ENCODE measurements around the gene AADACL4. TPM values are rescaled to one million over a fixed set of nuclear protein-coding genes. Genes with fewer than 3 reads are reported as not detected.
A peak's percentile ranks its signal among the peaks of the same experiment; 100 is the strongest.

AADACL4 gene
- total RNA-seq, 5 donors from 2014 or later (not counting 1 experiment from before 2014, with no cell fraction given): not detected

DNA sequence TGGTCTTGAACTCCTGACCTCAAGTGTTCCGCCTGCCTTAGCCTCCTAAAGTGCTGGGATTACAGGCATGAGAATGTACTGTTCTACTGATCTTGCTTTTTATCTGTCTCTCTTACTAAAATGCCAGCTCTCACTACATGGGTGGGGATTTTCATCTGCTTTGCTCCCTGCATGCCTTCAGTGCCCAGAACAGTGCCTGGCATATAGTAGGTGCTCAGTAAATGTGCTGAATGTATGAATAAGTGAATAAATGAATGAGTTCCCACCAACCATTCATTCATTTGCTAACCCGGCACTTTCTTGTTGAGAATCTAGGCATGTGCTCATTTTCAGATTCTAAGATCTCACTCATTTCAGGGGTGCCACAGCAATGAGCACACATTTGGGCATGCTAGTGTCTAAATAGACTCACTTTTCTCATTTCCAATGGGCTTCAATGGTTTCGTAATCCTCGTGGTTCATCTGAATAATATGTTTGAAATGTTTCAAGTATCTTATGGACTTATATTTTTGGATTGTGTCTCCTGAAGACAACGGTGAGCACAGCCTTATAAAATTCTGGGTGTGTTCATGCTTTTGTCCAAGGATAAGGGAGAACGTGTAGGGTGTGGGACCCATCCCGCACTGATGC, 33.5 kb upstream of the AADACL4 start:
- peaks cover 60% of the 10 kb centered on the region for H3K36me3 Mint-ChIP-seq
- H3K27ac Mint-ChIP-seq: peak overlapping the region; percentile 46 to 60
- DNase-seq: no peak
- Histone ChIP-seq H3K4me3 (ENCODE audit: control insufficient read depth in 1 of 2, extremely low read depth in 1 of 2, low read length in 1 of 2) (no peak overlapping the region), H3K36me3 (ENCODE audit: control insufficient read depth in 2 of 2, extremely low read depth in 1 of 2, insufficient read depth in 1 of 2, low read length in 1 of 2) (peaks cover 0 to 10% of the 10 kb centered on the region in 2 donors), H3K27me3 (replicated peaks in 1 of 2; ENCODE audit: control insufficient read depth in 2 of 2, extremely low read depth in 1 of 2, insufficient read depth in 2 of 2, low read length in 1 of 2) (no peaks in the 10 kb centered on the region), H3K9me3 (no peaks in the 10 kb centered on the region), H3K27ac (ENCODE audit: low read length) (peak overlapping the region; percentile 0), H3K4me1 (ENCODE audit: control insufficient read depth in 1 of 2, extremely low read depth in 1 of 2, insufficient read depth in 2 of 2, low read length in 2 of 2) (peaks cover 6 to 15% of the 10 kb centered on the region in 2 experiments)
- H3K4me1 Mint-ChIP-seq: peaks cover 65 to 82% (median 78%) of the 10 kb centered on the region in 3 donors
- POLR2A ChIA-PET: no interaction called here
- CTCF ChIA-PET: no interaction called here
- peak overlapping the region in 1 of 3 donors; percentile 6 for H3K4me3 Mint-ChIP-seq
- no peak for ATAC-seq (replicated peaks in 1 of 4)
- no peaks in the 10 kb centered on the region for H3K27me3 Mint-ChIP-seq
- peaks cover 0 to 3% (median 2%) of the 10 kb centered on the region in 3 donors for H3K9me3 Mint-ChIP-seq
- 95% methylated on average over 2 of the region's 7 CpGs for WGBS (ENCODE audit: insufficient coverage)

- no peak overlapping the region for H3K4me3 ChIP-seq (ENCODE audit: control insufficient read depth in 1 of 2, extremely low read depth in 1 of 2, low read length in 1 of 2)
- no peaks in the 10 kb centered on the region for H3K9me3 ChIP-seq
- Mint-ChIP-seq H3K27ac (peak overlapping the region; percentile 46 to 60), H3K9me3 (peaks cover 0 to 3% (median 2%) of the 10 kb centered on the region in 3 donors), H3K4me3 (peak overlapping the region in 1 of 3 donors; percentile 6), H3K4me1 (peaks cover 71 to 84% (median 80%) of the 10 kb centered on the region in 3 donors), H3K27me3 (no peaks in the 10 kb centered on the region), H3K36me3 (peaks cover 57% of the 10 kb centered on the region)
- 93% methylated on average over 4 of the region's 7 CpGs for WGBS (ENCODE audit: insufficient coverage)
- CTCF ChIA-PET: no interaction called here
- DNase-seq (no peak), ATAC-seq (replicated peaks in 1 of 4) (peak in 1 of 4 experiments; percentile 9)
- POLR2A ChIA-PET: no interaction called here
- peaks cover 6 to 20% of the 10 kb centered on the region in 2 experiments for H3K4me1 ChIP-seq (ENCODE audit: control insufficient read depth in 1 of 2, extremely low read depth in 1 of 2, insufficient read depth in 2 of 2, low read length in 2 of 2)
- H3K27me3 ChIP-seq (replicated peaks in 1 of 2; ENCODE audit: control insufficient read depth in 2 of 2, extremely low read depth in 1 of 2, insufficient read depth in 2 of 2, low read length in 1 of 2): peaks cover 0 to 3% of the 10 kb centered on the region in 2 experiments
- H3K36me3 ChIP-seq (ENCODE audit: control insufficient read depth in 2 of 2, extremely low read depth in 1 of 2, insufficient read depth in 1 of 2, low read length in 1 of 2): peaks cover 0 to 10% of the 10 kb centered on the region in 2 donors
- H3K27ac ChIP-seq (ENCODE audit: low read length): no peak overlapping the region
Observed at GRCh38 chr1:12610941-12611340, 32.9 kb upstream of the AADACL4 start.

GRCh38 chr1:12613180-12613579, 30.7 kb upstream of the AADACL4 start:
- Mint-ChIP-seq H3K9me3 (no peaks in the 10 kb centered on the region), H3K27ac (peak overlapping the region; percentile 76 to 91), H3K27me3 (peaks cover 0 to 2% of the 10 kb centered on the region in 2 donors), H3K36me3 (peaks cover 42% of the 10 kb centered on the region), H3K4me3 (peak overlapping the region; percentile 11 to 99 (median 28)), H3K4me1 (peaks cover 71 to 78% (median 72%) of the 10 kb centered on the region in 3 donors)
- H3K27me3 ChIP-seq (replicated peaks in 1 of 2; ENCODE audit: control insufficient read depth in 2 of 2, extremely low read depth in 1 of 2, insufficient read depth in 2 of 2, low read length in 1 of 2): peaks cover 0 to 15% of the 10 kb centered on the region in 2 experiments
- POLR2A ChIA-PET: interaction anchor here in 1 of 2 donors (0.7 kb wide), 1 partner anchor 294 kb away, joined by 3 read pairs; no protein-coding TSS in a partner anchor
- no peak overlapping the region for H3K27ac ChIP-seq (ENCODE audit: low read length)
- 88% methylated on average over 4 of the region's 4 CpGs for WGBS (ENCODE audit: insufficient coverage)
- H3K36me3 ChIP-seq (ENCODE audit: control insufficient read depth in 2 of 2, extremely low read depth in 1 of 2, insufficient read depth in 1 of 2, low read length in 1 of 2): peaks cover 0 to 10% of the 10 kb centered on the region in 2 donors
- H3K9me3 ChIP-seq: no peaks in the 10 kb centered on the region
- CTCF ChIA-PET: no interaction called here
- DNase-seq (no peak), ATAC-seq (replicated peaks in 1 of 4) (no peak)
- H3K4me3 ChIP-seq (ENCODE audit: control insufficient read depth in 1 of 2, extremely low read depth in 1 of 2, low read length in 1 of 2): no peak overlapping the region
- H3K4me1 ChIP-seq (ENCODE audit: control insufficient read depth in 1 of 2, extremely low read depth in 1 of 2, insufficient read depth in 2 of 2, low read length in 2 of 2): peaks cover 6 to 32% of the 10 kb centered on the region in 2 experiments

GRCh38 chr1:12614402-12615158, 29.3 kb upstream of the AADACL4 start:
- Mint-ChIP-seq H3K27ac (peak overlapping the region; percentile 91), H3K4me3 (peak overlapping the region; percentile 97 to 99 (median 98)), H3K9me3 (no peaks in the 10 kb centered on the region), H3K36me3 (peaks cover 37% of the 10 kb centered on the region), H3K4me1 (peaks cover 67 to 84% (median 73%) of the 10 kb centered on the region in 3 donors), H3K27me3 (peaks cover 0 to 2% of the 10 kb centered on the region in 2 donors)
- POLR2A ChIA-PET: interaction anchor here (0.6 kb wide), 2 partner anchors 10 to 159 kb away, joined by 3 to 5 read pairs; no protein-coding TSS in a partner anchor
- Histone ChIP-seq H3K27ac (ENCODE audit: low read length) (peak overlapping the region; percentile 22), H3K4me1 (ENCODE audit: control insufficient read depth in 1 of 2, extremely low read depth in 1 of 2, insufficient read depth in 2 of 2, low read length in 2 of 2) (peaks cover 9 to 44% of the 10 kb centered on the region in 2 experiments), H3K4me3 (ENCODE audit: control insufficient read depth in 1 of 2, extremely low read depth in 1 of 2, low read length in 1 of 2) (peak overlapping the region; percentile 87 to 95), H3K9me3 (no peaks in the 10 kb centered on the region), H3K36me3 (ENCODE audit: control insufficient read depth in 2 of 2, extremely low read depth in 1 of 2, insufficient read depth in 1 of 2, low read length in 1 of 2) (peaks cover 0 to 10% of the 10 kb centered on the region in 2 donors), H3K27me3 (replicated peaks in 1 of 2; ENCODE audit: control insufficient read depth in 2 of 2, extremely low read depth in 1 of 2, insufficient read depth in 2 of 2, low read length in 1 of 2) (peaks cover 0 to 15% of the 10 kb centered on the region in 2 experiments)
- whole genome bisulfite sequencing (ENCODE audit: insufficient coverage): no CpG with 5 or more reads among the region's 7 CpGs
- ATAC-seq (replicated peaks in 1 of 4) (no peak), DNase-seq (no peak)
- CTCF ChIA-PET: interaction anchor here in 1 of 2 donors (0.5 to 8.0 kb wide), 4 partner anchors 13 to 252 kb away, joined by 3 to 47 read pairs (median 6); no protein-coding TSS in a partner anchor

DNA sequence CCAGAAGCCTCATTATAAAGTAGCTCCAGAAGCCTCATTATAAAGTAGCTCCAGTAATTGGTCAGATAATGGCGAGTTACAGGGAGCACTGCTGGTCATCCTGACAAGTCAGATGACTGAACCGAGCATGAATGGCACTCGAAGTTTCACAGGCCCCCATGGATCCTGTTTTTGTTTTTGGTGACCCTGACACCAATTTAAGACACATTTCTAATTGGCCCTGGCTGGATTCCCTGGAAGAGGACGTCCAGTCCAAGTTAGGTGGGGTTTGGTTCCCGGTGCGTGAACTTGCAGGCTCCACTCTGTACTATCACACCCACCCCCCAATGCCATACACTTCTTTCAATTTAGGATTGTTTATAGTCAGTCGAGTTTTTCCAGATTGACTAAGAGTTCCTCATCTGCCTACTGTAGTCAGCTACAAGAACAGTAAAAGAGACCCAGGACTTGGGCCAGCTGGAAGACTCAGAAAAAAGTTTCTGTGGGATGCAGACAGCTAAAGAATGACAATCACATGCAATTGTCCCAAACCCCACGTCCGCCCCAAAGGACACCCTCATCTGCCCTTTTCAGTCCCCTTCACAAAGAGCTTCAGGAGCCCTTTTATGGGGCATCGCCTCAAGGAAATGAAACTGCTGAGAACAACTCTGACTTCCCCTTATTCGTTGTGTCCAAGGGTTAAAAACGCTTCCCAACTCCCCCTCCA, 28.6 kb upstream of the AADACL4 start:
- Mint-ChIP-seq H3K27me3 (peaks cover 0 to 2% of the 10 kb centered on the region in 2 donors), H3K27ac (peak overlapping the region; percentile 91), H3K4me3 (peak overlapping the region; percentile 97 to 99 (median 98)), H3K4me1 (peaks cover 71 to 84% (median 75%) of the 10 kb centered on the region in 3 donors), H3K36me3 (peaks cover 33% of the 10 kb centered on the region), H3K9me3 (no peaks in the 10 kb centered on the region)
- Histone ChIP-seq H3K9me3 (no peaks in the 10 kb centered on the region), H3K36me3 (ENCODE audit: control insufficient read depth in 2 of 2, extremely low read depth in 1 of 2, insufficient read depth in 1 of 2, low read length in 1 of 2) (peaks cover 0 to 10% of the 10 kb centered on the region in 2 donors), H3K4me3 (ENCODE audit: control insufficient read depth in 1 of 2, extremely low read depth in 1 of 2, low read length in 1 of 2) (peak overlapping the region; percentile 87 to 95), H3K27me3 (replicated peaks in 1 of 2; ENCODE audit: control insufficient read depth in 2 of 2, extremely low read depth in 1 of 2, insufficient read depth in 2 of 2, low read length in 1 of 2) (peaks cover 0 to 15% of the 10 kb centered on the region in 2 experiments), H3K4me1 (ENCODE audit: control insufficient read depth in 1 of 2, extremely low read depth in 1 of 2, insufficient read depth in 2 of 2, low read length in 2 of 2) (peaks cover 10 to 49% of the 10 kb centered on the region in 2 experiments), H3K27ac (ENCODE audit: low read length) (peak overlapping the region; percentile 22)
- ChIA-PET POLR2A (interaction anchor here in 1 of 2 donors (0.6 kb wide), 1 partner anchor 11 kb away, joined by 3 read pairs; no protein-coding TSS in a partner anchor), CTCF (interaction anchor here (0.5 to 8.0 kb wide), 5 partner anchors 14 to 253 kb away, joined by 3 to 47 read pairs (median 4); no protein-coding TSS in a partner anchor)
- WGBS (ENCODE audit: insufficient coverage): 71% methylated on average over 6 of the region's 12 CpGs
- no peak for DNase-seq
- ATAC-seq (replicated peaks in 1 of 4): no peak

Data from T-cell (primary cell).